ENCODE measurements around the gene CASKIN1. TPM values are rescaled to one million over a fixed set of nuclear protein-coding genes. Genes with fewer than 3 reads are reported as not detected.
A peak's percentile ranks its signal among the peaks of the same experiment; 100 is the strongest.

CASKIN1 gene
- polyA plus RNA-seq, 2 of the 4 experiments (the other 2 are of a cell fraction), result 0.27 to 0.87 TPM

- ATAC-seq (peak; percentile 21 to 35), DNase-seq (ENCODE audit: low read depth in 1 of 2, low spot score in 1 of 2) (peak; percentile 49 to 73), FAIRE-seq (no peak)
- H3K27ac ChIP-seq, result peak overlapping the region; percentile 92 to 94
- CTCF ChIA-PET, result interaction anchor here (0.6 to 5.2 kb wide), 5 partner anchors 9 to 146 kb away, joined by 3 to 43 read pairs (median 21); no protein-coding TSS in a partner anchor
- peak overlapping the region; percentile 99 for H3K4me2 ChIP-seq
- TF ChIP-seq BHLHE40 (IDR thresholded peaks at IDR 0.05; ENCODE audit: low read depth, low read length) (no peak), MAFK (IDR thresholded peaks at IDR 0.05; ENCODE audit: partially characterized antibody) (no peak), HOXB13 (CRISPR knock-in tag; IDR thresholded peaks at IDR 0.05; ENCODE audit: low read depth) (0 out of 2 replicates have a peak, but pooled peaks have one; percentile 26), FOXS1 (CRISPR knock-in tag; IDR thresholded peaks at IDR 0.05) (peak; percentile 69; the same call in 1 of the 2 replicates), EHF (CRISPR knock-in tag; IDR thresholded peaks at IDR 0.05) (no peak), EP300 (IDR thresholded peaks at IDR 0.05) (no peak), PBX3 (IDR thresholded peaks at IDR 0.05) (peak; percentile 75; the same call in 1 of the 2 replicates), ESRRA (IDR thresholded peaks at IDR 0.05; ENCODE audit: borderline replicate concordance, low read length) (no peak), HOXB5 (CRISPR knock-in tag; IDR thresholded peaks at IDR 0.05) (peak; percentile 56; the same call in 1 of the 2 replicates), BCL3 (IDR thresholded peaks at IDR 0.05) (0 out of 3 replicates have a peak, but pooled peaks have one; percentile 8), MAZ (IDR thresholded peaks at IDR 0.05; ENCODE audit: borderline replicate concordance, low read depth, low read length) (no peak), FOSB (CRISPR knock-in tag; IDR thresholded peaks at IDR 0.05) (peak; percentile 75), SMC3 (IDR thresholded peaks at IDR 0.05) (0 out of 3 replicates have a peak, but pooled peaks have one; percentile 12), RAD21 (conservative IDR thresholded peaks at IDR 0.05 in 1 of 2, IDR thresholded peaks at IDR 0.05 in 1 of 2) (no peak), HOXA7 (CRISPR knock-in tag; IDR thresholded peaks at IDR 0.05) (0 out of 2 replicates have a peak, but pooled peaks have one; percentile 44), POLR2AphosphoS2 (conservative IDR thresholded peaks at IDR 0.05; ENCODE audit: low read length) (0 out of 2 replicates have a peak, but pooled peaks have one; percentile 22), CBX2 (IDR thresholded peaks at IDR 0.05; ENCODE audit: borderline replicate concordance, low read depth) (no peak), KDM1A (IDR thresholded peaks at IDR 0.05; ENCODE audit: low read depth) (no peak), RARB (CRISPR knock-in tag; IDR thresholded peaks at IDR 0.05) (peak; percentile 19; the same call in 1 of the 2 replicates), TFCP2L1 (CRISPR knock-in tag; IDR thresholded peaks at IDR 0.05) (peak; percentile 32; the same call in 1 of the 2 replicates), POLR2A (IDR thresholded peaks at IDR 0.05; ENCODE audit: low read length) (peak; percentile 35), CHD2 (IDR thresholded peaks at IDR 0.05; ENCODE audit: low read length, partially characterized antibody) (no peak), PHF8 (IDR thresholded peaks at IDR 0.05; ENCODE audit: borderline replicate concordance, low read depth) (no peak), TP53 (CRISPR knock-in tag; IDR thresholded peaks at IDR 0.05) (0 out of 2 replicates have a peak, but pooled peaks have one; percentile 29), JUN (IDR thresholded peaks at IDR 0.05) (no peak; a peak in 2 of 5 replicates), FOSL2 (IDR thresholded peaks at IDR 0.05) (no peak), FOSL2 (CRISPR knock-in tag; IDR thresholded peaks at IDR 0.05) (no peak), CHD4 (IDR thresholded peaks at IDR 0.05; ENCODE audit: borderline replicate concordance) (no peak), HDAC2 (IDR thresholded peaks at IDR 0.05) (no peak), MAX (IDR thresholded peaks at IDR 0.05) (peak; percentile 87)
- TF ChIP-seq, protein P1, sequence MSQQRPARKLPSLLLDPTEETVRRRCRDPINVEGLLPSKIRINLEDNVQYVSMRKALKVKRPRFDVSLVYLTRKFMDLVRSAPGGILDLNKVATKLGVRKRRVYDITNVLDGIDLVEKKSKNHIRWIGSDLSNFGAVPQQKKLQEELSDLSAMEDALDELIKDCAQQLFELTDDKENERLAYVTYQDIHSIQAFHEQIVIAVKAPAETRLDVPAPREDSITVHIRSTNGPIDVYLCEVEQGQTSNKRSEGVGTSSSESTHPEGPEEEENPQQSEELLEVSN (IDR thresholded peaks at IDR 0.05; ENCODE audit: borderline replicate concordance, low read depth), result peak; percentile 81; the same call in 1 of the 2 replicates
- TF ChIP-seq, protein P2, sequence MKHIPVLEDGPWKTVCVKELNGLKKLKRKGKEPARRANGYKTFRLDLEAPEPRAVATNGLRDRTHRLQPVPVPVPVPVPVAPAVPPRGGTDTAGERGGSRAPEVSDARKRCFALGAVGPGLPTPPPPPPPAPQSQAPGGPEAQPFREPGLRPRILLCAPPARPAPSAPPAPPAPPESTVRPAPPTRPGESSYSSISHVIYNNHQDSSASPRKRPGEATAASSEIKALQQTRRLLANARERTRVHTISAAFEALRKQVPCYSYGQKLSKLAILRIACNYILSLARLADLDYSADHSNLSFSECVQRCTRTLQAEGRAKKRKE (CRISPR knock-in tag; IDR thresholded peaks at IDR 0.05; ENCODE audit: low read depth), result peak; percentile 30; the same call in 1 of the 2 replicates
- TF ChIP-seq, protein P3, sequence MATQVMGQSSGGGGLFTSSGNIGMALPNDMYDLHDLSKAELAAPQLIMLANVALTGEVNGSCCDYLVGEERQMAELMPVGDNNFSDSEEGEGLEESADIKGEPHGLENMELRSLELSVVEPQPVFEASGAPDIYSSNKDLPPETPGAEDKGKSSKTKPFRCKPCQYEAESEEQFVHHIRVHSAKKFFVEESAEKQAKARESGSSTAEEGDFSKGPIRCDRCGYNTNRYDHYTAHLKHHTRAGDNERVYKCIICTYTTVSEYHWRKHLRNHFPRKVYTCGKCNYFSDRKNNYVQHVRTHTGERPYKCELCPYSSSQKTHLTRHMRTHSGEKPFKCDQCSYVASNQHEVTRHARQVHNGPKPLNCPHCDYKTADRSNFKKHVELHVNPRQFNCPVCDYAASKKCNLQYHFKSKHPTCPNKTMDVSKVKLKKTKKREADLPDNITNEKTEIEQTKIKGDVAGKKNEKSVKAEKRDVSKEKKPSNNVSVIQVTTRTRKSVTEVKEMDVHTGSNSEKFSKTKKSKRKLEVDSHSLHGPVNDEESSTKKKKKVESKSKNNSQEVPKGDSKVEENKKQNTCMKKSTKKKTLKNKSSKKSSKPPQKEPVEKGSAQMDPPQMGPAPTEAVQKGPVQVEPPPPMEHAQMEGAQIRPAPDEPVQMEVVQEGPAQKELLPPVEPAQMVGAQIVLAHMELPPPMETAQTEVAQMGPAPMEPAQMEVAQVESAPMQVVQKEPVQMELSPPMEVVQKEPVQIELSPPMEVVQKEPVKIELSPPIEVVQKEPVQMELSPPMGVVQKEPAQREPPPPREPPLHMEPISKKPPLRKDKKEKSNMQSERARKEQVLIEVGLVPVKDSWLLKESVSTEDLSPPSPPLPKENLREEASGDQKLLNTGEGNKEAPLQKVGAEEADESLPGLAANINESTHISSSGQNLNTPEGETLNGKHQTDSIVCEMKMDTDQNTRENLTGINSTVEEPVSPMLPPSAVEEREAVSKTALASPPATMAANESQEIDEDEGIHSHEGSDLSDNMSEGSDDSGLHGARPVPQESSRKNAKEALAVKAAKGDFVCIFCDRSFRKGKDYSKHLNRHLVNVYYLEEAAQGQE (IDR thresholded peaks at IDR 0.05), result no peak; the same call in 1 of the 2 replicates
- peak overlapping the region; percentile 45 for H3K4me3 ChIP-seq
- POLR2A ChIA-PET, result no interaction called here
- H3K4me1 ChIP-seq, result peaks cover 53% of the 10 kb centered on the region
- 16% methylated on average over 20 of the region's 24 CpGs for WGBS (ENCODE audit: missing lambda C conversion rate)
- H3K9me3 ChIP-seq, result no peaks in the 10 kb centered on the region
Measured at GRCh38 chr16:2149630-2150417, 46.6 kb downstream of the CASKIN1 start.
